ENCODE data around the gene PLCB4.

PLCB4 gene

GRCh38 chr20:9214685-9215084, 145.8 kb downstream of the PLCB4 start:
- Histone ChIP-seq H3K9me3 (ENCODE audit: insufficient read depth, low read length) (no peaks in the 10 kb centered on the region), H3K4me3 (ENCODE audit: insufficient read depth, low read length, poor library complexity, severe bottlenecking) (no peak overlapping the region), H4K20me1 (ENCODE audit: low read depth, low read length) (no peaks in the 10 kb centered on the region), H3K9ac (ENCODE audit: low read length) (no peak overlapping the region), H3K36me3 (ENCODE audit: low read length) (no peaks in the 10 kb centered on the region), H3K27ac (ENCODE audit: low read depth, low read length) (no peak overlapping the region), H3K4me2 (ENCODE audit: low read depth, low read length, poor library complexity, severe bottlenecking) (no peak overlapping the region), H3K27me3 (ENCODE audit: low read length) (no peaks in the 10 kb centered on the region), H3K9me2 (replicated peaks; ENCODE audit: insufficient read depth, low read length) (no peaks in the 10 kb centered on the region), H2AFZ (ENCODE audit: low read depth, low read length, severe bottlenecking) (no peak overlapping the region), H3K79me2 (ENCODE audit: insufficient read depth, low read length) (no peaks in the 10 kb centered on the region), H3F3A (ENCODE audit: insufficient read depth) (no peaks in the 10 kb centered on the region)
- TF ChIP-seq CTCF (IDR thresholded peaks at IDR 0.05; ENCODE audit: insufficient read depth, low read length, poor library complexity, severe bottlenecking) (no peak), EZH2phosphoT487 (conservative IDR thresholded peaks at IDR 0.05; ENCODE audit: low read length) (no peak)

- no peaks in the 10 kb centered on the region for H3K79me2 ChIP-seq (ENCODE audit: insufficient read depth, low read length)
- H2AFZ ChIP-seq (ENCODE audit: low read depth, low read length, severe bottlenecking), result no peak overlapping the region
- no peaks in the 10 kb centered on the region for H3K27me3 ChIP-seq (ENCODE audit: low read length)
- no peak overlapping the region for H3K9ac ChIP-seq (ENCODE audit: low read length)
- no peak overlapping the region for H3K4me2 ChIP-seq (ENCODE audit: low read depth, low read length, poor library complexity, severe bottlenecking)
- no peak overlapping the region for H3K27ac ChIP-seq (ENCODE audit: low read depth, low read length)
- TF ChIP-seq EZH2phosphoT487 (conservative IDR thresholded peaks at IDR 0.05; ENCODE audit: low read length) (no peak), CTCF (IDR thresholded peaks at IDR 0.05; ENCODE audit: insufficient read depth, low read length, poor library complexity, severe bottlenecking) (no peak)
- H4K20me1 ChIP-seq (ENCODE audit: low read depth, low read length), result no peaks in the 10 kb centered on the region
- no peaks in the 10 kb centered on the region for H3K9me3 ChIP-seq (ENCODE audit: insufficient read depth, low read length)
- no peaks in the 10 kb centered on the region for H3K9me2 ChIP-seq (replicated peaks; ENCODE audit: insufficient read depth, low read length)
- H3K4me3 ChIP-seq (ENCODE audit: insufficient read depth, low read length, poor library complexity, severe bottlenecking), result no peak overlapping the region
- no peaks in the 10 kb centered on the region for H3F3A ChIP-seq (ENCODE audit: insufficient read depth)
- no peaks in the 10 kb centered on the region for H3K36me3 ChIP-seq (ENCODE audit: low read length)
Measured at GRCh38 chr20:9215539-9215938, 146.7 kb downstream of the PLCB4 start.

GRCh38 chr20:9218531-9218961, 149.7 kb downstream of the PLCB4 start:
- no peaks in the 10 kb centered on the region for H4K20me1 ChIP-seq (ENCODE audit: low read depth, low read length)
- no peak overlapping the region for H3K27ac ChIP-seq (ENCODE audit: low read depth, low read length)
- no peak overlapping the region for H3K4me2 ChIP-seq (ENCODE audit: low read depth, low read length, poor library complexity, severe bottlenecking)
- no peaks in the 10 kb centered on the region for H3K27me3 ChIP-seq (ENCODE audit: low read length)
- H3K79me2 ChIP-seq (ENCODE audit: insufficient read depth, low read length), result no peaks in the 10 kb centered on the region
- TF ChIP-seq EZH2phosphoT487 (conservative IDR thresholded peaks at IDR 0.05; ENCODE audit: low read length) (no peak), CTCF (IDR thresholded peaks at IDR 0.05; ENCODE audit: insufficient read depth, low read length, poor library complexity, severe bottlenecking) (no peak)
- H2AFZ ChIP-seq (ENCODE audit: low read depth, low read length, severe bottlenecking), result no peak overlapping the region
- no peaks in the 10 kb centered on the region for H3K9me3 ChIP-seq (ENCODE audit: insufficient read depth, low read length)
- no peaks in the 10 kb centered on the region for H3K36me3 ChIP-seq (ENCODE audit: low read length)
- H3K9me2 ChIP-seq (replicated peaks; ENCODE audit: insufficient read depth, low read length), result no peaks in the 10 kb centered on the region
- no peaks in the 10 kb centered on the region for H3F3A ChIP-seq (ENCODE audit: insufficient read depth)
- no peak overlapping the region for H3K4me3 ChIP-seq (ENCODE audit: insufficient read depth, low read length, poor library complexity, severe bottlenecking)
- H3K9ac ChIP-seq (ENCODE audit: low read length), result no peak overlapping the region

All from SU-DHL-6 (cell line).